HL-60 (cell line): ENCODE measurements around the gene ACTA2.

Source experiments
- DNase-seq, 2 experiments: peaks; one replicate each; pipeline ENCODE4 v3.0.0-alpha.2; 2010 to 2020; ENCODE audit warnings: low read depth in 1 of 2, low spot score in 1 of 2
- H3K27ac ChIP-seq: fragments of 250-450 bp; sonication (Bioruptor Pico); replicated peaks from 2 replicates; pipeline ENCODE4 v1.5.1; 2020; ENCODE audit warnings: mild to moderate bottlenecking, moderate library complexity
- H3K27me3 ChIP-seq: fragments of 250-450 bp; sonication (Bioruptor Pico); 2 replicates; pipeline ENCODE4 v1.5.1; 2021; ENCODE audit warnings: mild to moderate bottlenecking, moderate library complexity; ENCODE audit not compliant: insufficient read depth, poor library complexity, severe bottlenecking
- H3K4me3 ChIP-seq: replicated peaks from 2 replicates; pipeline ENCODE4 v1.5.1; 2011; ENCODE audit warnings: mild to moderate bottlenecking, control low read depth, low read length; ENCODE audit not compliant: insufficient read depth
- CTCF ChIP-seq: IDR thresholded peaks from one replicate; pipeline ENCODE4 v1.5.1; 2011; ENCODE audit warnings: low read length, control low read depth, inconsistent platforms; ENCODE audit not compliant: insufficient read depth
- GABPA ChIP-seq: IDR thresholded peaks from 2 replicates; pipeline ENCODE4 v1.6.1; 2012; ENCODE audit warnings: low read depth
- POLR2AphosphoS5 ChIP-seq: IDR thresholded peaks from 2 replicates; pipeline ENCODE4 v1.6.1; 2012; ENCODE audit warnings: low read depth
- REST ChIP-seq: IDR thresholded peaks from 2 replicates; pipeline ENCODE4 v1.6.1; 2012; ENCODE audit warnings: low read depth; ENCODE audit not compliant: insufficient replicate concordance
- SPI1 ChIP-seq: IDR thresholded peaks from 2 replicates; pipeline ENCODE4 v1.6.1; 2012; ENCODE audit warnings: low read depth, mild to moderate bottlenecking, borderline replicate concordance

ACTA2 gene

GRCh38 chr10:88989824-88990383 lies 37.3 kb upstream of the ACTA2 start:
- H3K4me3 ChIP-seq: peak overlapping the region; percentile 78
- H3K27me3 ChIP-seq: no peaks in the 10 kb centered on the region
- H3K27ac ChIP-seq: peak overlapping the region; percentile 88
- peak in 1 of 2 experiments; percentile 55 for DNase-seq
- TF ChIP-seq CTCF: no peak
- TF ChIP-seq REST: no peak
- no peak for TF ChIP-seq POLR2AphosphoS5
- TF ChIP-seq SPI1: no peak
- no peak for TF ChIP-seq GABPA

- no peak overlapping the region for H3K4me3 ChIP-seq
- H3K27ac ChIP-seq: no peak overlapping the region
- H3K27me3 ChIP-seq: no peaks in the 10 kb centered on the region
- DNase-seq: no peak
- TF ChIP-seq SPI1: no peak
- no peak for TF ChIP-seq POLR2AphosphoS5
- no peak for TF ChIP-seq GABPA
- TF ChIP-seq CTCF: no peak
- no peak for TF ChIP-seq REST
Observed at GRCh38 chr10:88989423-88989822, 36.9 kb upstream of the ACTA2 start.

GRCh38 chr10:88987840-88988239 lies 35.3 kb upstream of the ACTA2 start:
- TF ChIP-seq POLR2AphosphoS5: no peak
- TF ChIP-seq CTCF: no peak
- TF ChIP-seq REST: no peak
- no peak for TF ChIP-seq SPI1
- no peak for TF ChIP-seq GABPA
- DNase-seq: no peak
- Histone ChIP-seq H3K27me3 (no peaks in the 10 kb centered on the region), H3K4me3 (no peak overlapping the region), H3K27ac (no peak overlapping the region)
